GM12878 (cell line): ENCODE results near the gene FANK1. TPM values are rescaled to one million over a fixed set of nuclear protein-coding genes. Genes with fewer than 3 reads are reported as not detected.

Source experiments
- ATAC-seq: fragments of 200-7000 bp; cut with Tn5 transposase; 3 replicates; pipeline ENCODE4 v1.9.1; 2020; ENCODE audit warnings: mild to moderate bottlenecking, moderate library complexity
- BruUV-seq: library from RNA; stranded (reverse); fragments of 400-500 nt; replicated peaks from 2 replicates; lab custom pipeline; 2021; lab: Mats Ljungman, UMichigan
- CTCF ChIA-PET: fragments of 300-600 bp; sonication (Branson Sonifier 250); formaldehyde crosslinking; extraction: SDS; loops from one replicate; lab custom pipeline; 2021; ENCODE audit warnings: inconsistent platforms; lab: Yijun Ruan, JAX
- POLR2A ChIA-PET: fragments of 350-600 bp; formaldehyde crosslinking; extraction: SDS; loops from one replicate; lab custom pipeline; 2021; ENCODE audit warnings: inconsistent platforms; lab: Charles Lee
- RAD21 ChIA-PET: fragments of 300-600 bp; sonication (Branson Sonifier 250); formaldehyde crosslinking; loops from one replicate; lab custom pipeline; 2023; ENCODE audit warnings: antibody characterized with exemption; ENCODE audit not compliant: unreplicated experiment; lab: Charles Lee
- SMC1A ChIA-PET: fragments of 300-600 bp; sonication (Branson Sonifier 250); formaldehyde crosslinking; loops from one replicate; lab custom pipeline; 2023; ENCODE audit not compliant: unreplicated experiment, uncharacterized antibody; lab: Charles Lee
- DNase-seq: peaks from one replicate; pipeline ENCODE4 v3.0.0-alpha.2; 2011; ENCODE audit warnings: low read depth, low spot score
- FAIRE-seq: peaks from 3 replicates; lab custom pipeline; 2011; peaks lifted over from hg19 to GRCh38; lab: Jason Lieb, UNC
- H2AFZ ChIP-seq: 2 replicates; pipeline ENCODE4 v1.6.0; 2011; ENCODE audit warnings: low read depth, low read length, control low read depth; ENCODE audit not compliant: control insufficient read depth
- H3K27ac ChIP-seq: 2 replicates; pipeline ENCODE4 v1.5.1; 2011; ENCODE audit warnings: control low read depth; ENCODE audit not compliant: control insufficient read depth, insufficient read depth
- H3K27me3 ChIP-seq, 2 experiments: replicated peaks in 1 of 2; 2 replicates each; pipeline versions ENCODE4 v1.6.0 to v1.6.1; 2011; ENCODE audit warnings: low read length in 1 of 2; ENCODE audit not compliant: control insufficient read depth in 2 of 2, insufficient read depth in 2 of 2
- H3K36me3 ChIP-seq, 2 experiments: 2 replicates each; pipeline ENCODE4 v1.5.1; 2011; ENCODE audit warnings: low read length in 1 of 2; ENCODE audit not compliant: control insufficient read depth in 2 of 2, insufficient read depth in 2 of 2
- H3K4me1 ChIP-seq: 2 replicates; pipeline ENCODE4 v1.6.1; 2011; ENCODE audit warnings: mild to moderate bottlenecking, low read length, moderate library complexity, mixed read lengths; ENCODE audit not compliant: control insufficient read depth, insufficient read depth
- H3K4me2 ChIP-seq: 2 replicates; pipeline ENCODE4 v1.6.0; 2011; ENCODE audit warnings: control low read depth; ENCODE audit not compliant: control insufficient read depth, insufficient read depth
- H3K4me3 ChIP-seq: fragments of 200-600 bp; sonication (generic); 2 replicates; pipeline ENCODE4 v1.5.1; 2016
- H3K79me2 ChIP-seq: 2 replicates; pipeline ENCODE4 v1.6.0; 2011; ENCODE audit warnings: low read length; ENCODE audit not compliant: control insufficient read depth, insufficient read depth
- H3K9ac ChIP-seq: 2 replicates; pipeline ENCODE4 v1.8.0; 2011; ENCODE audit warnings: low read length, control low read depth, mixed read lengths; ENCODE audit not compliant: control insufficient read depth, insufficient read depth
- H3K9me3 ChIP-seq: replicated peaks from 3 replicates; pipeline ENCODE4 v1.5.1; 2011; ENCODE audit warnings: mild to moderate bottlenecking, low read length; ENCODE audit not compliant: control insufficient read depth, insufficient read depth
- H4K20me1 ChIP-seq: 2 replicates; pipeline ENCODE4 v1.6.0; 2011; ENCODE audit not compliant: control insufficient read depth, insufficient read depth
- E4F1 ChIP-seq: fragments of 450-650 bp; IDR thresholded peaks from 2 replicates; pipeline ENCODE4 v1.6.1; 2018; ENCODE audit warnings: borderline replicate concordance, mild to moderate bottlenecking; ENCODE audit not compliant: partially characterized antibody
- PRDM15 ChIP-seq: fragments of 450-650 bp; formaldehyde crosslinking; IDR thresholded peaks from 2 replicates; pipeline ENCODE4 v1.4.0; 2020; ENCODE audit warnings: mild to moderate bottlenecking, moderate library complexity
- RB1 ChIP-seq: fragments of 450-650 bp; formaldehyde crosslinking; IDR thresholded peaks from 2 replicates; pipeline ENCODE4 v1.6.1; 2017; ENCODE audit warnings: mild to moderate bottlenecking, borderline replicate concordance
- STAT1 ChIP-seq: fragments of 450-650 bp; conservative IDR thresholded peaks from 2 replicates; pipeline ENCODE4 v1.6.1; 2014; ENCODE audit warnings: antibody characterized with exemption, mild to moderate bottlenecking
- WGBS: methylation state at CpG from one replicate; pipeline ENCODE4 v1.1.6; 2016; ENCODE audit warnings: low lambda C conversion rate; ENCODE audit not compliant: insufficient replicate concordance, insufficient coverage; ENCODE audit errors: missing lambda C conversion rate; 5-methylcytosine and 5-hydroxymethylcytosine counted together
- in situ Hi-C: fragments of 300-500 bp; cut with MboI; formaldehyde crosslinking; loops from 9 replicates; pipeline ENCODE4 v1.14.3; 2018; ENCODE audit warnings: mixed read lengths
- intact Hi-C: fragments of 100-400 bp; cut with micrococcal nuclease; formaldehyde crosslinking; loops from one replicate; pipeline ENCODE4 v1.14.2; 2022; ENCODE audit not compliant: unreplicated experiment
- polyA plus RNA-seq, 11 experiments: library from polyadenylated mRNA; depleted of rRNA in 4 of 11; unstranded in 6 of 11; stranded (reverse) in 5 of 11; fragments of >200 nt; fragmentation: Nextera tagmentation in 4 of 11; fragmentation: Illumina TruSeq in 1 of 11; extraction: Ambion mirVana in 4 of 11; extraction: Trizol in 1 of 11; gene quantifications; 1 replicate in 1 of 11; 2 replicates in 10 of 11; pipeline versions ENCODE4 v1.2.1 to v1.2.3, GENCODE V29; 2011 to 2016; ENCODE audit warnings: inconsistent platforms in 2 of 11, missing spikeins in 2 of 11, low read depth in 1 of 11
- total RNA-seq, 4 experiments: library from RNA; depleted of rRNA in 3 of 4; stranded (reverse); fragments of >200 nt in 3 of 4; fragmentation: Illumina TruSeq in 1 of 4; extraction: Trizol in 1 of 4; gene quantifications; 2 replicates each; pipeline versions ENCODE4 v1.2.1 to v1.2.3, GENCODE V29; 2013 to 2021

Gene FANK1
- total and polyA plus RNA-seq, 10 of the 15 experiments (the other 5 are each of a cell fraction or from before 2014, with no cell fraction given): 0.07 to 0.16 (median 0.13) TPM; not detected in 6

- POLR2A ChIA-PET: no interaction called here
- CTCF ChIA-PET: interaction anchor here (0.8 to 4.2 kb wide), 3 partner anchors 519 to 764 kb away, joined by 3 to 18 read pairs (median 3); no protein-coding TSS in a partner anchor
These were observed 88.6 kb downstream of the FANK1 start for GRCh38 chr10:125984865-125985495.

More at GRCh38 chr10:125984865-125985495, 88.6 kb downstream of the FANK1 start:
- FAIRE-seq (no peak), DNase-seq (no peak), ATAC-seq (no peak)
- intact Hi-C loops: loop anchor here (5.0 kb wide), 2 partner anchors 112 to 612 kb away; no protein-coding TSS in a partner anchor
- Histone ChIP-seq H3K27ac (no peak overlapping the region), H2AFZ (no peak overlapping the region), H3K9ac (no peak overlapping the region), H3K9me3 (no peaks in the 10 kb centered on the region), H3K79me2 (no peaks in the 10 kb centered on the region), H3K4me2 (no peak overlapping the region), H4K20me1 (no peaks in the 10 kb centered on the region), H3K4me3 (no peak overlapping the region), H3K27me3 (no peaks in the 10 kb centered on the region; a peak in 1 of 4 replicates), H3K36me3 (no peaks in the 10 kb centered on the region), H3K4me1 (no peaks in the 10 kb centered on the region)
- in situ Hi-C loops: loop anchor here (5.0 kb wide), 1 partner anchor 522 kb away; no protein-coding TSS in a partner anchor
- WGBS: under 1% methylated on average over 6 of the region's 6 CpGs
- RAD21 ChIA-PET: interaction anchor here (1.5 kb wide), 1 partner anchor 519 kb away, joined by 3 read pairs; no protein-coding TSS in a partner anchor
- SMC1A ChIA-PET: interaction anchor here (1.0 to 1.4 kb wide), 3 partner anchors 53 to 519 kb away, joined by 3 read pairs; no protein-coding TSS in a partner anchor
- no peak for TF ChIP-seq PRDM15
- TF ChIP-seq RB1: no peak
- TF ChIP-seq STAT1: no peak
- no peak for TF ChIP-seq E4F1
- no TSS peak for BruUV-seq
